Brain microvascular endothelial cell (primary cell): ENCODE measurements around the gene SEPTIN7.

Experiments
- DNase-seq: peaks from one replicate; pipeline ENCODE4 v3.0.0-alpha.2; 2020
- H3K27ac ChIP-seq: fragments of 250-450 bp; sonication (Bioruptor Pico); 2 replicates; pipeline ENCODE4 v1.5.1; 2020; ENCODE audit warnings: mild to moderate bottlenecking, moderate library complexity
- H3K27me3 ChIP-seq: fragments of 250-450 bp; sonication (Bioruptor Pico); replicated peaks from 2 replicates; pipeline ENCODE4 v1.5.1; 2020; ENCODE audit warnings: mild to moderate bottlenecking
- H3K36me3 ChIP-seq: fragments of 250-450 bp; sonication (Bioruptor Pico); replicated peaks from 2 replicates; pipeline ENCODE4 v1.5.1; 2020; ENCODE audit warnings: mild to moderate bottlenecking
- H3K4me3 ChIP-seq: 2 replicates; pipeline ENCODE4 v1.5.1; 2011; ENCODE audit warnings: low read depth, mild to moderate bottlenecking, control low read depth, low read length, moderate library complexity
- CTCF ChIP-seq: IDR thresholded peaks from 2 replicates; pipeline ENCODE4 v1.5.1; 2011; ENCODE audit warnings: low read depth, mild to moderate bottlenecking, moderate library complexity, low read length, control low read depth, inconsistent platforms; ENCODE audit errors: missing control alignments
- in situ Hi-C: cut with HindIII; loops from 2 replicates; pipeline ENCODE4 v1.10.0; 2017; ENCODE audit warnings: low sequenced_read_pairs, low pct_ligation_motif_present

The SEPTIN7 gene

GRCh38 chr7:35781200-35781701 is 19.6 kb upstream of the SEPTIN7 start:
- no peak overlapping the region for H3K4me3 ChIP-seq
- H3K36me3 ChIP-seq = no peaks in the 10 kb centered on the region
- H3K27me3 ChIP-seq = no peaks in the 10 kb centered on the region
- TF ChIP-seq CTCF = no peak
- no peak overlapping the region for H3K27ac ChIP-seq
- in situ Hi-C loops = no loop called here
- DNase-seq = no peak

GRCh38 chr7:35781767-35782515 is 18.9 kb upstream of the SEPTIN7 start:
- in situ Hi-C loops = no loop called here
- Histone ChIP-seq H3K27me3 (no peaks in the 10 kb centered on the region), H3K27ac (no peak overlapping the region), H3K36me3 (no peaks in the 10 kb centered on the region), H3K4me3 (no peak overlapping the region)
- TF ChIP-seq CTCF = no peak
- no peak for DNase-seq

- DNase-seq = no peak
- TF ChIP-seq CTCF = no peak
- Histone ChIP-seq H3K4me3 (no peak overlapping the region), H3K36me3 (no peaks in the 10 kb centered on the region), H3K27ac (no peak overlapping the region), H3K27me3 (no peaks in the 10 kb centered on the region)
- in situ Hi-C loops = no loop called here
Observed at GRCh38 chr7:35784332-35784731, 16.5 kb upstream of the SEPTIN7 start.

- no peak for TF ChIP-seq CTCF
- no peak overlapping the region for H3K27ac ChIP-seq
- no peak for DNase-seq
Observed at GRCh38 chr7:35785250-35785649, 15.6 kb upstream of the SEPTIN7 start.

GRCh38 chr7:35787925-35788324 is 12.9 kb upstream of the SEPTIN7 start:
- Histone ChIP-seq H3K4me3 (no peak overlapping the region), H3K27me3 (no peaks in the 10 kb centered on the region), H3K27ac (no peak overlapping the region), H3K36me3 (no peaks in the 10 kb centered on the region)
- DNase-seq = no peak
- in situ Hi-C loops = no loop called here
- TF ChIP-seq CTCF = no peak

More at GRCh38 chr7:35785250-35785649, 15.6 kb upstream of the SEPTIN7 start:
- H3K36me3 ChIP-seq = no peaks in the 10 kb centered on the region
- H3K4me3 ChIP-seq = no peak overlapping the region
- in situ Hi-C loops = no loop called here
- H3K27me3 ChIP-seq = no peaks in the 10 kb centered on the region

- DNase-seq = no peak
- no peak overlapping the region for H3K4me3 ChIP-seq
- no peak overlapping the region for H3K27ac ChIP-seq
- no peaks in the 10 kb centered on the region for H3K36me3 ChIP-seq
- in situ Hi-C loops = no loop called here
- H3K27me3 ChIP-seq = no peaks in the 10 kb centered on the region
- no peak for TF ChIP-seq CTCF
Observed at GRCh38 chr7:35792472-35792871, 8.4 kb upstream of the SEPTIN7 start.
